GM13976 (cell line): ENCODE data around the gene CACNB2.
A peak's percentile ranks its signal among the peaks of the same experiment; 100 is the strongest.

ENCODE experiments used
- DNase-seq: peaks from one replicate; pipeline ENCODE4 v3.0.0; 2012; ENCODE audit warnings: low spot score
- CTCF ChIP-seq: IDR thresholded peaks from 2 replicates; pipeline ENCODE4 v1.5.1; 2012; ENCODE audit warnings: borderline replicate concordance, mild to moderate bottlenecking; ENCODE audit not compliant: insufficient read depth; ENCODE audit errors: extremely low read depth, missing control alignments, control extremely low read depth
- in situ Hi-C: fragments of 300-500 bp; cut with MboI; formaldehyde crosslinking; loops from one replicate; pipeline ENCODE4 v1.12.0; 2022; ENCODE audit warnings: low sequenced_read_pairs, mixed read lengths, inconsistent platforms; ENCODE audit not compliant: unreplicated experiment

The CACNB2 gene

GRCh38 chr10:18312374-18313139, 172.3 kb downstream of the CACNB2 start:
- peak; percentile 55 for DNase-seq
- in situ Hi-C loops: no loop called here
- no peak for TF ChIP-seq CTCF

- TF ChIP-seq CTCF: no peak
- in situ Hi-C loops: no loop called here
- DNase-seq: no peak
These were observed 172.9 kb downstream of the CACNB2 start for GRCh38 chr10:18313140-18313530.

- DNase-seq: no peak
- in situ Hi-C loops: no loop called here
- TF ChIP-seq CTCF: no peak
These were observed 173.4 kb downstream of the CACNB2 start for GRCh38 chr10:18313626-18314025.

- no peak for TF ChIP-seq CTCF
- DNase-seq: no peak
- in situ Hi-C loops: no loop called here
These were observed 179.4 kb downstream of the CACNB2 start for GRCh38 chr10:18319628-18320027.

GRCh38 chr10:18321371-18321770, 181.1 kb downstream of the CACNB2 start:
- no peak for TF ChIP-seq CTCF
- in situ Hi-C loops: no loop called here
- no peak for DNase-seq

GRCh38 chr10:18323916-18324315, 183.7 kb downstream of the CACNB2 start:
- no peak for DNase-seq
- in situ Hi-C loops: no loop called here
- no peak for TF ChIP-seq CTCF

- in situ Hi-C loops: no loop called here
- no peak for TF ChIP-seq CTCF
- DNase-seq: no peak
These were observed 185.2 kb downstream of the CACNB2 start for GRCh38 chr10:18325410-18325809.
